GM18526 (cell line): Measurements from ENCODE around the gene BTRC.

ENCODE experiments used
- POLR2A ChIP-seq: IDR thresholded peaks from 3 replicates; pipeline ENCODE4 v1.6.1; 2011; ENCODE audit not compliant: insufficient read length; ENCODE audit errors: extremely low read depth

The BTRC gene

GRCh38 chr10:101425535-101425934 lies 71.6 kb downstream of the BTRC start:
- no peak for TF ChIP-seq POLR2A

- no peak for TF ChIP-seq POLR2A
Measured at GRCh38 chr10:101428036-101428435, 74.1 kb downstream of the BTRC start.

GRCh38 chr10:101429423-101429822 lies 75.5 kb downstream of the BTRC start:
- no peak for TF ChIP-seq POLR2A

- no peak for TF ChIP-seq POLR2A
Measured at GRCh38 chr10:101436302-101436701, 82.3 kb downstream of the BTRC start.

GRCh38 chr10:101438881-101439391 lies 85.0 kb downstream of the BTRC start:
- TF ChIP-seq POLR2A: no peak

GRCh38 chr10:101441541-101442455 lies 87.8 kb downstream of the BTRC start:
- TF ChIP-seq POLR2A: no peak

- TF ChIP-seq POLR2A: no peak
Measured at GRCh38 chr10:101442456-101442800, 88.5 kb downstream of the BTRC start.

- TF ChIP-seq POLR2A: no peak
Measured at GRCh38 chr10:101444058-101444898, 90.3 kb downstream of the BTRC start.

- TF ChIP-seq POLR2A: no peak
Measured at GRCh38 chr10:101446071-101446470, 92.1 kb downstream of the BTRC start.

- TF ChIP-seq POLR2A: no peak
Measured at GRCh38 chr10:101446947-101447346, 93.0 kb downstream of the BTRC start.

- TF ChIP-seq POLR2A: no peak
Measured at GRCh38 chr10:101447477-101447876, 93.5 kb downstream of the BTRC start.

GRCh38 chr10:101450277-101451080 lies 96.5 kb downstream of the BTRC start:
- no peak for TF ChIP-seq POLR2A

- no peak for TF ChIP-seq POLR2A
Measured at GRCh38 chr10:101451261-101451660, 97.3 kb downstream of the BTRC start.

- TF ChIP-seq POLR2A: no peak
Measured at GRCh38 chr10:101451667-101452069, 97.7 kb downstream of the BTRC start.

- TF ChIP-seq POLR2A: no peak
Measured at GRCh38 chr10:101452176-101452575, 98.2 kb downstream of the BTRC start.

- TF ChIP-seq POLR2A: no peak
Measured at GRCh38 chr10:101452593-101452992, 98.6 kb downstream of the BTRC start.

GRCh38 chr10:101453318-101453717 lies 99.4 kb downstream of the BTRC start:
- TF ChIP-seq POLR2A: no peak
